Posterior cingulate gyrus (tissue), 11 donors: ENCODE results near the gene ZNF471.

Experiments
- DNase-seq, 10 donors: peaks; one replicate each; pipeline versions ENCODE4 v3.0.0 to v3.0.0-alpha.2; 2020 to 2021; ENCODE audit warnings: mixed read lengths in 3 of 10
- intact Hi-C: fragments of 100-400 bp; cut with DNase I; formaldehyde crosslinking; loops from one replicate; pipeline ENCODE4 v1.15.1; 2023

The ZNF471 gene

GRCh38 chr19:56567274-56568120 is 59.8 kb downstream of the ZNF471 start, which contains the start of gene ZNF470:
Gene ZNF470, plus strand, starts transcription at chr19:56567468. Its CDS starts 2,844 bp downstream, at chr19:56570312.
- intact Hi-C loops = loop anchor here (1.0 to 2.0 kb wide), 2 partner anchors 28 to 29 kb away; partner anchors contain the start of genes ZFP28 and ZNF71
- peak; percentile 87 to 99 (median 94) for DNase-seq

DNA sequence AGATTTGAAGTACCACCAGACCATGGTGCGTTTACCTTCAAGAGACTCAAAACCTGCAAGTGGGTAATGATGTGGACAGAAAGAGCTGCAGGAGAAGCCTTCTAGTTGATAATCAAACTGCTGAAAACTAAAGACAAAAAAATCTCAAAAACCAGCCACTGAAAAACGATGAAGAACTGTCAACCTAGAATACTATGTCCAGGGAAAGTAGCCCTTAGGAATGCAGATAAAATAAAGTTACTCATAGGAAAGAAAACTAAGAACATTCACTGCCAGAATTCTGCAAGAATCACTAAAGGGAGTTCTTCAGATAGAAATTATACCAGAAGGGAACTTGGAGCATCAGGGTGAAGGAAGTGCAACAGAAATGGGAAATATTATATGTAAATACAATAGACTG is 64.9 kb downstream of the ZNF471 start:
- DNase-seq = no peak
- intact Hi-C loops = no loop called here

- no peak for DNase-seq
- intact Hi-C loops = no loop called here
These were observed 66.3 kb downstream of the ZNF471 start for GRCh38 chr19:56573914-56574313.

DNA sequence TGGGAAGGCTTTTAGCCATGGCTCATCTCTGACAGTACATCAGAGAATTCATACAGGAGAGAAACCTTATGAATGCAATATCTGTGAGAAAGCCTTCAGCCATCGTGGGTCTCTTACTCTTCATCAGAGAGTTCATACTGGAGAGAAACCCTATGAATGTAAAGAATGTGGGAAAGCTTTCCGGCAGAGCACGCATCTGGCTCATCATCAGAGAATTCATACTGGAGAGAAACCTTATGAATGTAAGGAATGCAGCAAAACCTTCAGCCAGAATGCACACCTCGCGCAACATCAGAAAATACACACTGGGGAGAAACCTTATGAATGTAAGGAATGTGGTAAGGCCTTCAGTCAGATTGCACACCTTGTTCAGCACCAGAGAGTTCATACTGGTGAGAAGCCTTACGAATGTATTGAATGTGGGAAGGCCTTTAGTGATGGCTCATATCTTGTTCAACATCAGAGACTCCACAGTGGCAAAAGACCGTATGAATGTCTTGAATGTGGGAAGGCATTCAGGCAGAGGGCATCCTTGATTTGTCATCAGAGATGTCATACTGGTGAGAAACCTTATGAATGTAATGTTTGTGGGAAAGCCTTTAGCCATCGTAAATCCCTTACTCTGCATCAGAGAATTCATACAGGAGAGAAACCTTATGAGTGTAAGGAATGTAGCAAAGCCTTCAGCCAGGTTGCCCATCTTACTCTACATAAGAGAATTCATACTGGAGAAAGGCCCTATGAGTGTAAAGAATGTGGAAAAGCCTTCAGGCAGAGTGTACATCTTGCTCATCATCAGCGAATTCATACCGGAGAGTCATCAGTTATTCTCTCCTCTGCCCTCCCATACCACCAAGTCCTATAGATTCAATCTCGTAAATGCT is 70.3 kb downstream of the ZNF471 start:
- no peak for DNase-seq
- intact Hi-C loops = no loop called here
